ENCODE data around the gene KDM6A.

- TF ChIP-seq ZNF24 (IDR thresholded peaks at IDR 0.05) (no peak), SRF (IDR thresholded peaks at IDR 0.05; ENCODE audit: low read depth, low read length) (no peak), POLR2A (IDR thresholded peaks at IDR 0.05; ENCODE audit: insufficient read depth in 1 of 2, low read depth in 2 of 2, low read length in 2 of 2) (no peak), ZBTB20 (CRISPR knock-in tag; IDR thresholded peaks at IDR 0.05; ENCODE audit: borderline replicate concordance, low read depth) (no peak), CTCF (CRISPR knock-in tag; IDR thresholded peaks at IDR 0.05) (no peak), ZSCAN9 (CRISPR knock-in tag; IDR thresholded peaks at IDR 0.05; ENCODE audit: borderline replicate concordance) (no peak), ZZZ3 (CRISPR knock-in tag; IDR thresholded peaks at IDR 0.05; ENCODE audit: borderline replicate concordance) (no peak), ETV6 (CRISPR knock-in tag; conservative IDR thresholded peaks at IDR 0.05) (no peak), ZNF367 (CRISPR knock-in tag; IDR thresholded peaks at IDR 0.05; ENCODE audit: borderline replicate concordance) (no peak), MAZ (IDR thresholded peaks at IDR 0.05; ENCODE audit: borderline replicate concordance, low read depth, low read length) (no peak), MAZ (CRISPR knock-in tag; IDR thresholded peaks at IDR 0.05; ENCODE audit: low read depth) (no peak)
- TF ChIP-seq, protein P1, sequence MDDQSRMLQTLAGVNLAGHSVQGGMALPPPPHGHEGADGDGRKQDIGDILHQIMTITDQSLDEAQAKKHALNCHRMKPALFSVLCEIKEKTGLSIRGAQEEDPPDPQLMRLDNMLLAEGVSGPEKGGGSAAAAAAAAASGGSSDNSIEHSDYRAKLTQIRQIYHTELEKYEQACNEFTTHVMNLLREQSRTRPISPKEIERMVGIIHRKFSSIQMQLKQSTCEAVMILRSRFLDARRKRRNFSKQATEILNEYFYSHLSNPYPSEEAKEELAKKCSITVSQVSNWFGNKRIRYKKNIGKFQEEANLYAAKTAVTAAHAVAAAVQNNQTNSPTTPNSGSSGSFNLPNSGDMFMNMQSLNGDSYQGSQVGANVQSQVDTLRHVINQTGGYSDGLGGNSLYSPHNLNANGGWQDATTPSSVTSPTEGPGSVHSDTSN (CRISPR knock-in tag; IDR thresholded peaks at IDR 0.05; ENCODE audit: borderline replicate concordance): no peak
- TF ChIP-seq, protein P2, sequence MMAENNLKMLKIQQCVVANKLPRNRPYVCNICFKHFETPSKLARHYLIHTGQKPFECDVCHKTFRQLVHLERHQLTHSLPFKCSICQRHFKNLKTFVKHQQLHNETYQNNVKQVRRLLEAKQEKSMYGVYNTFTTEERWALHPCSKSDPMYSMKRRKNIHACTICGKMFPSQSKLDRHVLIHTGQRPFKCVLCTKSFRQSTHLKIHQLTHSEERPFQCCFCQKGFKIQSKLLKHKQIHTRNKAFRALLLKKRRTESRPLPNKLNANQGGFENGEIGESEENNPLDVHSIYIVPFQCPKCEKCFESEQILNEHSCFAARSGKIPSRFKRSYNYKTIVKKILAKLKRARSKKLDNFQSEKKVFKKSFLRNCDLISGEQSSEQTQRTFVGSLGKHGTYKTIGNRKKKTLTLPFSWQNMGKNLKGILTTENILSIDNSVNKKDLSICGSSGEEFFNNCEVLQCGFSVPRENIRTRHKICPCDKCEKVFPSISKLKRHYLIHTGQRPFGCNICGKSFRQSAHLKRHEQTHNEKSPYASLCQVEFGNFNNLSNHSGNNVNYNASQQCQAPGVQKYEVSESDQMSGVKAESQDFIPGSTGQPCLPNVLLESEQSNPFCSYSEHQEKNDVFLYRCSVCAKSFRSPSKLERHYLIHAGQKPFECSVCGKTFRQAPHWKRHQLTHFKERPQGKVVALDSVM (CRISPR knock-in tag; IDR thresholded peaks at IDR 0.05): no peak
- TF ChIP-seq, protein P3, sequence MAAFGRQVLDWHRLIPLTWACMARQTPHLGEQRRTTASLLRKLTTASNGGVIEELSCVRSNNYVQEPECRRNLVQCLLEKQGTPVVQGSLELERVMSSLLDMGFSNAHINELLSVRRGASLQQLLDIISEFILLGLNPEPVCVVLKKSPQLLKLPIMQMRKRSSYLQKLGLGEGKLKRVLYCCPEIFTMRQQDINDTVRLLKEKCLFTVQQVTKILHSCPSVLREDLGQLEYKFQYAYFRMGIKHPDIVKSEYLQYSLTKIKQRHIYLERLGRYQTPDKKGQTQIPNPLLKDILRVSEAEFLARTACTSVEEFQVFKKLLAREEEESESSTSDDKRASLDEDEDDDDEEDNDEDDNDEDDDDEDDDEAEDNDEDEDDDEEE (CRISPR knock-in tag; IDR thresholded peaks at IDR 0.05): no peak
Observed at GRCh38 chrX:44884944-44885343, 12.0 kb downstream of the KDM6A start.
